22Rv1 (cell line): ENCODE measurements around the gene RFX3.

ENCODE experiments used
- ZFX ChIP-seq: fragments of 450-650 bp; IDR thresholded peaks from 2 replicates; pipeline ENCODE4 v1.6.1; 2017; ENCODE audit warnings: antibody characterized with exemption, borderline replicate concordance
- TF ChIP-seq, protein P1 (sequence below): fragments of 450-650 bp; IDR thresholded peaks from 2 replicates; pipeline ENCODE4 v1.5.1; 2017; ENCODE audit warnings: mild to moderate bottlenecking

- TF ChIP-seq, protein P1, sequence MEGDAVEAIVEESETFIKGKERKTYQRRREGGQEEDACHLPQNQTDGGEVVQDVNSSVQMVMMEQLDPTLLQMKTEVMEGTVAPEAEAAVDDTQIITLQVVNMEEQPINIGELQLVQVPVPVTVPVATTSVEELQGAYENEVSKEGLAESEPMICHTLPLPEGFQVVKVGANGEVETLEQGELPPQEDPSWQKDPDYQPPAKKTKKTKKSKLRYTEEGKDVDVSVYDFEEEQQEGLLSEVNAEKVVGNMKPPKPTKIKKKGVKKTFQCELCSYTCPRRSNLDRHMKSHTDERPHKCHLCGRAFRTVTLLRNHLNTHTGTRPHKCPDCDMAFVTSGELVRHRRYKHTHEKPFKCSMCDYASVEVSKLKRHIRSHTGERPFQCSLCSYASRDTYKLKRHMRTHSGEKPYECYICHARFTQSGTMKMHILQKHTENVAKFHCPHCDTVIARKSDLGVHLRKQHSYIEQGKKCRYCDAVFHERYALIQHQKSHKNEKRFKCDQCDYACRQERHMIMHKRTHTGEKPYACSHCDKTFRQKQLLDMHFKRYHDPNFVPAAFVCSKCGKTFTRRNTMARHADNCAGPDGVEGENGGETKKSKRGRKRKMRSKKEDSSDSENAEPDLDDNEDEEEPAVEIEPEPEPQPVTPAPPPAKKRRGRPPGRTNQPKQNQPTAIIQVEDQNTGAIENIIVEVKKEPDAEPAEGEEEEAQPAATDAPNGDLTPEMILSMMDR: no peak
- TF ChIP-seq ZFX: no peak
These were observed 284.5 kb downstream of the RFX3 start for GRCh38 chr9:3241290-3241689.
